Measurements from ENCODE around the gene SLC26A8.

The SLC26A8 gene

GRCh38 chr6:36054415-36054814 lies 30.0 kb upstream of the SLC26A8 start:
- no peak for DNase-seq (ENCODE audit: low read depth, low spot score)
- no peak for TF ChIP-seq CTCF (IDR thresholded peaks at IDR 0.05; ENCODE audit: low read depth, low read length)
- in situ Hi-C loops (cut with HindIII; ENCODE audit: low sequenced_read_pairs): no loop called here
- no peak overlapping the region for H3K4me3 ChIP-seq (ENCODE audit: low read depth, low read length)

- DNase-seq (ENCODE audit: low read depth, low spot score): no peak
- no peak for TF ChIP-seq CTCF (IDR thresholded peaks at IDR 0.05; ENCODE audit: low read depth, low read length)
- H3K4me3 ChIP-seq (ENCODE audit: low read depth, low read length): no peak overlapping the region
- in situ Hi-C loops (cut with HindIII; ENCODE audit: low sequenced_read_pairs): no loop called here
Measured at GRCh38 chr6:36053878-36054277, 29.4 kb upstream of the SLC26A8 start.

GRCh38 chr6:36052097-36052496 lies 27.7 kb upstream of the SLC26A8 start:
- in situ Hi-C loops (cut with HindIII; ENCODE audit: low sequenced_read_pairs): no loop called here
- H3K4me3 ChIP-seq (ENCODE audit: low read depth, low read length): no peak overlapping the region
- no peak for TF ChIP-seq CTCF (IDR thresholded peaks at IDR 0.05; ENCODE audit: low read depth, low read length)
- DNase-seq (ENCODE audit: low read depth, low spot score): no peak

- no peak for TF ChIP-seq CTCF (IDR thresholded peaks at IDR 0.05; ENCODE audit: low read depth, low read length)
- in situ Hi-C loops (cut with HindIII; ENCODE audit: low sequenced_read_pairs): no loop called here
- H3K4me3 ChIP-seq (ENCODE audit: low read depth, low read length): no peak overlapping the region
- no peak for DNase-seq (ENCODE audit: low read depth, low spot score)
Measured at GRCh38 chr6:36050947-36051710, 26.7 kb upstream of the SLC26A8 start.

- in situ Hi-C loops (cut with HindIII; ENCODE audit: low sequenced_read_pairs): no loop called here
- no peak for DNase-seq (ENCODE audit: low read depth, low spot score)
- TF ChIP-seq CTCF (IDR thresholded peaks at IDR 0.05; ENCODE audit: low read depth, low read length): no peak
- no peak overlapping the region for H3K4me3 ChIP-seq (ENCODE audit: low read depth, low read length)
Measured at GRCh38 chr6:36050305-36050704, 25.9 kb upstream of the SLC26A8 start.

GRCh38 chr6:36049582-36049981 lies 25.1 kb upstream of the SLC26A8 start:
- H3K4me3 ChIP-seq (ENCODE audit: low read depth, low read length): no peak overlapping the region
- DNase-seq (ENCODE audit: low read depth, low spot score): no peak
- no peak for TF ChIP-seq CTCF (IDR thresholded peaks at IDR 0.05; ENCODE audit: low read depth, low read length)
- in situ Hi-C loops (cut with HindIII; ENCODE audit: low sequenced_read_pairs): no loop called here
